Mesothelial cell of epicardium (in vitro differentiated cells): Measurements from ENCODE around the gene C14orf39. TPM values are rescaled to one million over a fixed set of nuclear protein-coding genes. Genes with fewer than 3 reads are reported as not detected.

Experiments used
- DNase-seq, 2 experiments: peaks; one replicate each; pipeline ENCODE4 v3.0.0; 2021; ENCODE audit warnings: low spot score in 2 of 2; ENCODE audit not compliant: unreplicated experiment in 2 of 2
- H3K27ac Mint-ChIP-seq: 2 replicates; pipeline ENCODE4 v1.8.0; 2021; ENCODE audit warnings: mixed read lengths
- H3K27me3 Mint-ChIP-seq: 2 replicates; pipeline ENCODE4 v1.8.0; 2021; ENCODE audit warnings: low read depth, mixed read lengths
- H3K36me3 Mint-ChIP-seq: 2 replicates; pipeline ENCODE4 v1.8.0; 2021; ENCODE audit warnings: mixed read lengths
- H3K4me1 Mint-ChIP-seq: 2 replicates; pipeline ENCODE4 v1.8.0; 2021; ENCODE audit warnings: mixed read lengths
- H3K4me3 Mint-ChIP-seq: 2 replicates; pipeline ENCODE4 v1.8.0; 2021; ENCODE audit warnings: mild to moderate bottlenecking, moderate library complexity, mixed read lengths
- H3K9me3 Mint-ChIP-seq: 2 replicates; pipeline ENCODE4 v1.8.0; 2021; ENCODE audit warnings: mixed read lengths
- total RNA-seq: library from RNA; stranded (reverse); gene quantifications from 3 replicates; pipeline ENCODE4 v1.2.1, GENCODE V29; 2021
- TF ChIP-seq, protein P1 (sequence below): fragments of 200-600 bp; sonication (generic); IDR thresholded peaks from one replicate; pipeline ENCODE4 v1.5.0; 2021; ENCODE audit warnings: antibody characterized with exemption; ENCODE audit not compliant: unreplicated experiment

C14orf39 gene
- total RNA-seq, 1 donor from 2014 or later, result 1.3 TPM

DNA sequence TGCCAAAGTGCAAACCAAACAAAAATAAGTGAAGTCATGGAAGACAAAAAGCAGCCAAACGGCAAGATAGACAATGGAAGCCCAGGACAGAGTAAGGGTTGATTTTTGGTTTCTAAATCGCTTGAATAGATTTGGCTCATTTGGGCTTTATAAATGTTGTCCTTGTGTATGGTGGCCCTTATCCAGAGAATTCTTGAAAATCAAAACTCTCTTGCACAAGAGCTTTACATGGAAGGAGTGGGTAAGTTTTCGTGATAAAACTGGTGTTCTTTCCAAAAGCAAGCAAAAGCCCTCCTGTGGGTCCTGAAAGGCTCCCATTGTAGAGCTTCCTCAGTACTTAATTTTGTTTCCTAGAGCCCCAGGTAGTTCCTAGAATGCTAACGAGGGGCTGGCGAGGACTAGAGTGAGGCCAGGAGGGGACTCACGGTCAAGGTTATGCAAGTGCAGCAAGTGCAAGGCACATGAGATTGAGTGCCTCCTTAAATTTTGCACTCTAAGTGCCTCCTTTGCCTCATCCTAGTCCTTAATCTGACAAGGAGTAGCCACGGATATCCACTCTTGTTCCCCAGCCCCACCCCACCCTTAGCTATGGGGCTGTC, 27.2 kb upstream of the C14orf39 start:
- H3K27me3 Mint-ChIP-seq, result peaks cover 99% of the 10 kb centered on the region
- no peak overlapping the region for H3K27ac Mint-ChIP-seq
- H3K4me1 Mint-ChIP-seq, result peaks cover 3% of the 10 kb centered on the region
- TF ChIP-seq, protein P1, sequence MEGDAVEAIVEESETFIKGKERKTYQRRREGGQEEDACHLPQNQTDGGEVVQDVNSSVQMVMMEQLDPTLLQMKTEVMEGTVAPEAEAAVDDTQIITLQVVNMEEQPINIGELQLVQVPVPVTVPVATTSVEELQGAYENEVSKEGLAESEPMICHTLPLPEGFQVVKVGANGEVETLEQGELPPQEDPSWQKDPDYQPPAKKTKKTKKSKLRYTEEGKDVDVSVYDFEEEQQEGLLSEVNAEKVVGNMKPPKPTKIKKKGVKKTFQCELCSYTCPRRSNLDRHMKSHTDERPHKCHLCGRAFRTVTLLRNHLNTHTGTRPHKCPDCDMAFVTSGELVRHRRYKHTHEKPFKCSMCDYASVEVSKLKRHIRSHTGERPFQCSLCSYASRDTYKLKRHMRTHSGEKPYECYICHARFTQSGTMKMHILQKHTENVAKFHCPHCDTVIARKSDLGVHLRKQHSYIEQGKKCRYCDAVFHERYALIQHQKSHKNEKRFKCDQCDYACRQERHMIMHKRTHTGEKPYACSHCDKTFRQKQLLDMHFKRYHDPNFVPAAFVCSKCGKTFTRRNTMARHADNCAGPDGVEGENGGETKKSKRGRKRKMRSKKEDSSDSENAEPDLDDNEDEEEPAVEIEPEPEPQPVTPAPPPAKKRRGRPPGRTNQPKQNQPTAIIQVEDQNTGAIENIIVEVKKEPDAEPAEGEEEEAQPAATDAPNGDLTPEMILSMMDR, result no peak
- no peak overlapping the region for H3K4me3 Mint-ChIP-seq
- no peaks in the 10 kb centered on the region for H3K36me3 Mint-ChIP-seq
- no peak for DNase-seq
- H3K9me3 Mint-ChIP-seq, result no peaks in the 10 kb centered on the region

DNA sequence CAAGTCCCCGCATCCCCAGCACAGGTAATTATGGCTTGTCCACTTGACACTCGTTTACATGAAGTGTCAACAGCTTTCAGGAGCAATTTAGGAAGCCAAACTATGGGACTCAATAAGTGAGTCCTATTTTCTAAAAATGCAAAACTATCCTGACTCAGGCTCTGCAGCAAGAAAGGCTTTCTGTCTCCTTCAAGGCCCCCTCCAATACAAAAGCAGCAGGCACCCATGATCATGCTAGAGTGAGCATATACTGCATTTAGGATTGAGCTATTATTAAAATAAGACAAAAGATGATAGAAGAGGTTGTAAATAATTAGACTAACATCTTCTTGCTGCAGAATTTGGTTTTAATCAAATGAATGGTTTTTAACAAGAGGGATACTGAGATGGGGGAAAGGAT, 26.3 kb upstream of the C14orf39 start:
- H3K36me3 Mint-ChIP-seq, result no peaks in the 10 kb centered on the region
- no peaks in the 10 kb centered on the region for H3K9me3 Mint-ChIP-seq
- no peak overlapping the region for H3K27ac Mint-ChIP-seq
- TF ChIP-seq, protein P1, result no peak
- no peak for DNase-seq
- H3K4me1 Mint-ChIP-seq, result peaks cover 3% of the 10 kb centered on the region
- H3K4me3 Mint-ChIP-seq, result no peak overlapping the region
- H3K27me3 Mint-ChIP-seq, result peaks cover 99% of the 10 kb centered on the region

GRCh38 chr14:60510951-60511599, 25.2 kb upstream of the C14orf39 start:
- Mint-ChIP-seq H3K4me3 (no peak overlapping the region), H3K4me1 (peaks cover 3% of the 10 kb centered on the region), H3K27me3 (peaks cover 99% of the 10 kb centered on the region), H3K9me3 (no peaks in the 10 kb centered on the region), H3K36me3 (no peaks in the 10 kb centered on the region), H3K27ac (no peak overlapping the region)
- no peak for DNase-seq
- TF ChIP-seq, protein P1, result no peak

- peaks cover 3% of the 10 kb centered on the region for H3K4me1 Mint-ChIP-seq
- H3K27me3 Mint-ChIP-seq, result peaks cover 99% of the 10 kb centered on the region
- no peak overlapping the region for H3K4me3 Mint-ChIP-seq
- no peaks in the 10 kb centered on the region for H3K9me3 Mint-ChIP-seq
- TF ChIP-seq, protein P1, result no peak
- no peaks in the 10 kb centered on the region for H3K36me3 Mint-ChIP-seq
- H3K27ac Mint-ChIP-seq, result no peak overlapping the region
- DNase-seq, result no peak
These were observed 24.5 kb upstream of the C14orf39 start for GRCh38 chr14:60510254-60510950.

DNA sequence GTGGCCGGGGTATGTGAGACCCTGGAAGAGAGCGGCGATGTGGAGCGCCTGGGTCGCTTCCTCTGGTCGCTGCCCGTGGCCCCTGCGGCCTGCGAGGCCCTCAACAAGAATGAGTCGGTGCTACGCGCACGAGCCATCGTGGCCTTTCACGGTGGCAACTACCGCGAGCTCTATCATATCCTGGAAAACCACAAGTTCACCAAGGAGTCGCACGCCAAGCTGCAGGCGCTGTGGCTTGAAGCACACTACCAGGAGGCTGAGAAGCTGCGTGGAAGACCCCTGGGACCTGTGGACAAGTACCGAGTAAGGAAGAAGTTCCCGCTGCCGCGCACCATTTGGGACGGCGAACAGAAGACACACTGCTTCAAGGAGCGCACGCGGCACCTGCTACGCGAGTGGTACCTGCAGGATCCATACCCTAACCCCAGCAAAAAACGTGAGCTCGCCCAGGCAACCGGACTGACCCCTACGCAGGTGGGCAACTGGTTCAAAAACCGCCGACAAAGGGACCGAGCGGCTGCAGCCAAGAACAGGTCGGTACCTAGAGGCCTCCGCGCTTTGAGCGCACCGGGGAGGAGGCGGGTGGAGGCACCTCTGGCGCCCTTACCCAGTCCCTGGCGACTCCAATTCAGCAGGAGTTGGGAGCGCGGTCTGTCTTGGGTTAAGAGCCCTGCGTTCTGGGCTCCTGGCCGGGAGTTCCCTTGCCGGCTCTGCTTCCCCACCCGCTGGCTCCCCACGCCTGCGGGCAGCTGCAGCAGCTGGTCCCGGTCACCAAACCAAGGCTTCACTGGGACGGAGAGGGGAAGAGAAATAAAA, 23.8 kb upstream of the C14orf39 start:
- Mint-ChIP-seq H3K4me3 (no peak overlapping the region), H3K36me3 (no peaks in the 10 kb centered on the region), H3K27me3 (peaks cover 100% of the 10 kb centered on the region), H3K9me3 (no peaks in the 10 kb centered on the region), H3K27ac (no peak overlapping the region), H3K4me1 (peaks cover 3% of the 10 kb centered on the region)
- TF ChIP-seq, protein P1, result no peak
- no peak for DNase-seq
